ENCODE measurements around the gene TFDP1. TPM values are rescaled to one million over a fixed set of nuclear protein-coding genes. Genes with fewer than 3 reads are reported as not detected.

Gene TFDP1
- total and polyA plus RNA-seq, 2 of the 4 experiments (the other 2 are of a cell fraction), result 59.3 to 97.0 TPM

GRCh38 chr13:113641426-113641825, 56.9 kb downstream of the TFDP1 start:
- H3K56ac ChIP-seq (ENCODE audit: extremely low read depth, insufficient read depth, low read length), result no peak overlapping the region
- WGBS, 2 experiments (ENCODE audit: extremely low coverage in 2 of 2, insufficient read length in 1 of 2), result 100% methylated on average over 1 of the region's 7 CpGs; no CpG with 5 or more reads in 1 of the 2 experiments
- H3K27ac ChIP-seq (ENCODE audit: insufficient read depth, low read length), result no peak overlapping the region
- no peaks in the 10 kb centered on the region; the same call in 1 of the 2 replicates for H4K20me1 ChIP-seq (ENCODE audit: insufficient read depth, low read length)
- no peak overlapping the region for H3K4me2 ChIP-seq (ENCODE audit: low read depth, low read length)
- H3K9me1 ChIP-seq (ENCODE audit: insufficient read depth, low read length), result peaks cover 10% of the 10 kb centered on the region; the same call in 1 of the 2 replicates
- no peak overlapping the region for H2AK9ac ChIP-seq (replicated peaks; ENCODE audit: low read depth, low read length, poor library complexity)
- H3K4ac ChIP-seq (ENCODE audit: low read depth, low read length), result no peak overlapping the region
- in situ Hi-C loops (cut with MboI; ENCODE audit: low sequenced_read_pairs) (no loop called here), dilution Hi-C loops (cut with HindIII; ENCODE audit: low sequenced_read_pairs, unreplicated experiment) (no loop called here), intact Hi-C loops (cut with micrococcal nuclease) (no loop called here)
- peaks cover 8 to 14% of the 10 kb centered on the region in 2 experiments; a peak in 3 of 4 replicates for H3K79me1 ChIP-seq (ENCODE audit: low read depth in 1 of 2, low read length in 2 of 2)
- H3K14ac ChIP-seq (replicated peaks; ENCODE audit: low read depth, low read length), result no peak overlapping the region
- BruUV-seq (replicated peaks), result no TSS peak
- H3K27me3 ChIP-seq (ENCODE audit: control insufficient read depth, insufficient read depth, low read length), result no peaks in the 10 kb centered on the region
- CTCF ChIA-PET, result no interaction called here
- POLR2A ChIA-PET (ENCODE audit: unreplicated experiment), result no interaction called here
- no peaks in the 10 kb centered on the region for H3K4me1 ChIP-seq (ENCODE audit: control insufficient read depth, insufficient read depth, low read length)
- ATAC-seq (ENCODE audit: low read depth) (no peak), DNase-seq (no peak)
- H3K36me3 ChIP-seq (ENCODE audit: control insufficient read depth, insufficient read depth, low read length), result peaks cover 35% of the 10 kb centered on the region
- no peak overlapping the region for H2BK15ac ChIP-seq (ENCODE audit: low read depth, low read length)
- H2BK5ac ChIP-seq (ENCODE audit: low read depth, low read length, poor library complexity, severe bottlenecking), result no peak overlapping the region
- no peak overlapping the region for H2BK20ac ChIP-seq (ENCODE audit: low read depth, low read length)
- no peaks in the 10 kb centered on the region for H3K9me3 ChIP-seq (ENCODE audit: control insufficient read depth, insufficient read depth, low read length)
- H4K5ac ChIP-seq (ENCODE audit: low read depth, low read length), result no peak overlapping the region
- no peak for TF ChIP-seq MAZ (IDR thresholded peaks at IDR 0.05; ENCODE audit: borderline replicate concordance, low read depth, low read length)
- TF ChIP-seq SMC3 (IDR thresholded peaks at IDR 0.05; ENCODE audit: low read depth, low read length), result no peak
- TF ChIP-seq BHLHE40 (IDR thresholded peaks at IDR 0.05; ENCODE audit: low read depth, low read length), result no peak
- TF ChIP-seq POLR2A (IDR thresholded peaks at IDR 0.05; ENCODE audit: low read depth, low read length), result no peak
- TF ChIP-seq FOS (IDR thresholded peaks at IDR 0.05; ENCODE audit: low read depth, low read length), result no peak
- TF ChIP-seq CHD1 (IDR thresholded peaks at IDR 0.05; ENCODE audit: low read depth, low read length), result no peak
- TF ChIP-seq MXI1 (IDR thresholded peaks at IDR 0.05; ENCODE audit: borderline replicate concordance, low read depth, low read length), result no peak
- no peak for TF ChIP-seq USF2 (IDR thresholded peaks at IDR 0.05; ENCODE audit: low read depth, low read length)
- TF ChIP-seq RCOR1 (IDR thresholded peaks at IDR 0.05; ENCODE audit: insufficient replicate concordance, low read length), result no peak
- TF ChIP-seq NFE2L2 (IDR thresholded peaks at IDR 0.05; ENCODE audit: low read depth, low read length), result no peak
- no peak overlapping the region for H3K23ac ChIP-seq (ENCODE audit: low read depth, low read length)
- H2BK120ac ChIP-seq (ENCODE audit: low read depth, low read length), result no peak overlapping the region
- H4K8ac ChIP-seq (ENCODE audit: low read depth in 2 of 2, low read length in 2 of 2), result no peak overlapping the region
- H2AFZ ChIP-seq (replicated peaks; ENCODE audit: low read length, poor library complexity), result no peak overlapping the region
- no peak overlapping the region for H3K18ac ChIP-seq (ENCODE audit: low read depth, low read length)
- H4K91ac ChIP-seq (ENCODE audit: insufficient read depth, low read depth, low read length), result no peak overlapping the region
- H3K9ac ChIP-seq (ENCODE audit: low read depth, low read length), result no peak overlapping the region
- H2AK5ac ChIP-seq (ENCODE audit: low read depth, low read length), result no peak overlapping the region
- H3K4me3 ChIP-seq (ENCODE audit: insufficient read depth, low read depth, low read length), result no peak overlapping the region
